ENCODE measurements around the gene KAT7.

Gene KAT7

GRCh38 chr17:49843774-49844350 lies 55.4 kb downstream of the KAT7 start:
- H3K4me1 Mint-ChIP-seq, result peaks cover 18% of the 10 kb centered on the region
- no peak overlapping the region for H3K4me3 Mint-ChIP-seq
- no peak for DNase-seq
- no peak for TF ChIP-seq CTCF (IDR thresholded peaks at IDR 0.05)
- peaks cover 16% of the 10 kb centered on the region for H3K27me3 Mint-ChIP-seq (ENCODE audit: low read depth, poor library complexity)
- H3K9me3 Mint-ChIP-seq, result no peaks in the 10 kb centered on the region
- peaks cover 15% of the 10 kb centered on the region for H3K36me3 Mint-ChIP-seq (ENCODE audit: low read depth)
- H3K27ac Mint-ChIP-seq, result no peak overlapping the region

- no peak for TF ChIP-seq CTCF (IDR thresholded peaks at IDR 0.05)
- Mint-ChIP-seq H3K4me1 (peaks cover 9% of the 10 kb centered on the region), H3K9me3 (no peaks in the 10 kb centered on the region), H3K36me3 (ENCODE audit: low read depth) (peaks cover 15% of the 10 kb centered on the region), H3K27ac (no peak overlapping the region), H3K4me3 (no peak overlapping the region), H3K27me3 (ENCODE audit: low read depth, poor library complexity) (peaks cover 30% of the 10 kb centered on the region)
- no peak for DNase-seq
Observed at GRCh38 chr17:49845321-49845720, 56.8 kb downstream of the KAT7 start.

- Mint-ChIP-seq H3K4me3 (no peak overlapping the region), H3K27ac (no peak overlapping the region)
Observed at GRCh38 chr17:49846938-49847712, 58.6 kb downstream of the KAT7 start.

GRCh38 chr17:49848019-49848473 lies 59.6 kb downstream of the KAT7 start, which contains the start of gene TAC4:
Gene TAC4, minus strand, starts transcription at chr17:49848069. Its CDS starts 52 bp downstream, at chr17:49848017.
- Mint-ChIP-seq H3K9me3 (no peaks in the 10 kb centered on the region), H3K4me1 (peaks cover 14% of the 10 kb centered on the region), H3K4me3 (no peak within 1 kb of the TSS), H3K36me3 (ENCODE audit: low read depth) (peaks cover 10% of the 10 kb centered on the region), H3K27ac (no peak within 1 kb of the TSS), H3K27me3 (ENCODE audit: low read depth, poor library complexity) (peaks cover 56% of the 10 kb centered on the region)
- DNase-seq, result no peak
- TF ChIP-seq CTCF (IDR thresholded peaks at IDR 0.05), result no peak

More at GRCh38 chr17:49846938-49847712, 58.6 kb downstream of the KAT7 start:
- H3K36me3 Mint-ChIP-seq (ENCODE audit: low read depth), result peaks cover 15% of the 10 kb centered on the region
- peaks cover 47% of the 10 kb centered on the region for H3K27me3 Mint-ChIP-seq (ENCODE audit: low read depth, poor library complexity)
- H3K4me1 Mint-ChIP-seq, result peaks cover 14% of the 10 kb centered on the region
- no peaks in the 10 kb centered on the region for H3K9me3 Mint-ChIP-seq
- DNase-seq, result no peak
- no peak for TF ChIP-seq CTCF (IDR thresholded peaks at IDR 0.05)

GRCh38 chr17:49848739-49849138 lies 60.3 kb downstream of the KAT7 start:
- Mint-ChIP-seq H3K27me3 (ENCODE audit: low read depth, poor library complexity) (peaks cover 63% of the 10 kb centered on the region), H3K36me3 (ENCODE audit: low read depth) (peaks cover 9% of the 10 kb centered on the region), H3K9me3 (no peaks in the 10 kb centered on the region), H3K4me3 (no peak overlapping the region), H3K4me1 (peaks cover 14% of the 10 kb centered on the region), H3K27ac (no peak overlapping the region)
- TF ChIP-seq CTCF (IDR thresholded peaks at IDR 0.05), result no peak
- DNase-seq, result no peak
